HepG2 (cell line): ENCODE measurements around the gene AIMP2. TPM values are rescaled to one million over a fixed set of nuclear protein-coding genes. Genes with fewer than 3 reads are reported as not detected.

Source experiments
- ATAC-seq: fragments of 200-7000 bp; cut with Tn5 transposase; 3 replicates; pipeline ENCODE4 v1.9.1; 2020; ENCODE audit warnings: mild to moderate bottlenecking, moderate library complexity
- Bru-seq: library from RNA; stranded (reverse); fragments of 400-500 nt; gene quantifications from one replicate; lab custom pipeline; 2021; lab: Mats Ljungman, UMichigan
- BruChase-seq, 2 experiments: library from RNA; stranded (reverse); fragments of 400-500 nt; gene quantifications; one replicate each; lab custom pipeline; 2021; lab: Mats Ljungman, UMichigan
- BruUV-seq: library from RNA; stranded (reverse); fragments of 400-500 nt; replicated peaks from 2 replicates; lab custom pipeline; 2021; lab: Mats Ljungman, UMichigan
- CTCF ChIA-PET: fragments of 300-600 bp; formaldehyde crosslinking; extraction: SDS; loops from one replicate; lab custom pipeline; 2021; ENCODE audit warnings: low total read pairs, inconsistent platforms, low intra/inter-chr PET ratio; lab: Yijun Ruan, JAX
- POLR2A ChIA-PET: fragments of 350-600 bp; sonication (Branson Sonifier 250); formaldehyde crosslinking; loops from one replicate; lab custom pipeline; 2020; ENCODE audit warnings: antibody characterized with exemption, inconsistent platforms; lab: Yijun Ruan, JAX
- DNase-seq: peaks from one replicate; pipeline ENCODE4 v3.0.0-alpha.2; 2015; ENCODE audit warnings: low spot score
- FAIRE-seq: peaks from 3 replicates; lab custom pipeline; 2011; peaks lifted over from hg19 to GRCh38; lab: Jason Lieb, UNC
- H2AFZ ChIP-seq: one replicate; pipeline ENCODE4 v1.6.1; 2011; ENCODE audit warnings: low read length, inconsistent platforms
- H3K27ac ChIP-seq: fragments of 300-600 bp; 3 replicates; pipeline ENCODE4 v1.8.0; 2011; ENCODE audit warnings: mixed run types, mild to moderate bottlenecking, mixed read lengths, low read length, inconsistent platforms; ENCODE audit not compliant: insufficient read depth; ENCODE audit errors: extremely low read length
- H3K27me3 ChIP-seq, 2 experiments: fragments of 200-600 bp in 1 of 2; 2 replicates in 1 of 2; 3 replicates in 1 of 2; pipeline versions ENCODE4 v1.6.0 to v1.8.0; 2011; ENCODE audit warnings: low read length in 2 of 2, mild to moderate bottlenecking in 2 of 2, moderate library complexity in 2 of 2, inconsistent platforms in 1 of 2; ENCODE audit not compliant: insufficient read depth in 2 of 2, control insufficient read depth in 1 of 2
- H3K36me3 ChIP-seq, 2 experiments: fragments of 200-600 bp in 1 of 2; replicated peaks in 1 of 2; 2 replicates in 1 of 2; 3 replicates in 1 of 2; pipeline versions ENCODE4 v1.5.1 to v1.8.0; 2011; ENCODE audit warnings: low read length in 2 of 2, inconsistent platforms in 1 of 2; ENCODE audit not compliant: insufficient read depth in 2 of 2, control insufficient read depth in 1 of 2
- H3K4me1 ChIP-seq: 2 replicates; pipeline ENCODE4 v1.5.1; 2012; ENCODE audit warnings: low read length, inconsistent platforms; ENCODE audit not compliant: insufficient read depth
- H3K4me2 ChIP-seq: 2 replicates; pipeline ENCODE4 v1.6.0; 2011; ENCODE audit warnings: low read depth, low read length, inconsistent platforms
- H3K4me3 ChIP-seq, 3 experiments: fragments of 200-600 bp in 1 of 3; sonication (generic), shearing (Covaris generic) in 1 of 3; replicated peaks in 1 of 3; 2 replicates each; pipeline ENCODE4 v1.5.1; 2011 to 2016; ENCODE audit warnings: low read length in 3 of 3, inconsistent platforms in 2 of 3, low read depth in 2 of 3, mild to moderate bottlenecking in 2 of 3, control low read depth in 1 of 3, mixed read lengths in 1 of 3; ENCODE audit not compliant: insufficient read depth in 1 of 3
- H3K79me2 ChIP-seq: one replicate; pipeline ENCODE4 v1.6.1; 2011; ENCODE audit warnings: low read length, inconsistent platforms; ENCODE audit not compliant: insufficient read depth
- H3K9ac ChIP-seq: 2 replicates; pipeline ENCODE4 v1.6.0; 2011; ENCODE audit warnings: mild to moderate bottlenecking, low read depth, low read length, inconsistent platforms; ENCODE audit not compliant: insufficient read depth
- H3K9me3 ChIP-seq: 2 replicates; pipeline ENCODE4 v1.5.1; 2012; ENCODE audit warnings: mild to moderate bottlenecking, low read length
- H4K20me1 ChIP-seq: 2 replicates; pipeline ENCODE4 v1.6.0; 2011; ENCODE audit warnings: inconsistent platforms, mild to moderate bottlenecking, low read length, moderate library complexity; ENCODE audit not compliant: insufficient read depth
- FIP1L1 ChIP-seq: fragments of 200-400 bp; formaldehyde crosslinking; IDR thresholded peaks from 2 replicates; pipeline ENCODE4 v1.6.1; 2018; ENCODE audit warnings: low read depth, mild to moderate bottlenecking, low read length, moderate library complexity, borderline replicate concordance; ENCODE audit not compliant: insufficient read depth
- KAT2B ChIP-seq: fragments of 150-350 bp; IDR thresholded peaks from 2 replicates; pipeline ENCODE4 v1.6.1; 2014; ENCODE audit warnings: low read depth, low read length, borderline replicate concordance
- MTF2 ChIP-seq: sonication (generic); formaldehyde crosslinking; IDR thresholded peaks from 2 replicates; pipeline ENCODE4 v1.5.0; 2020; ENCODE audit warnings: missing genetic modification reagents, borderline replicate concordance
- NFIB ChIP-seq: sonication (generic); formaldehyde crosslinking; IDR thresholded peaks from 2 replicates; pipeline ENCODE4 v1.9.0; 2021; ENCODE audit warnings: missing genetic modification reagents, mild to moderate bottlenecking, borderline replicate concordance
- NPAS2 ChIP-seq: sonication (generic); formaldehyde crosslinking; IDR thresholded peaks from 2 replicates; pipeline ENCODE4 v1.8.0; 2022; ENCODE audit warnings: mild to moderate bottlenecking, missing genetic modification reagents, borderline replicate concordance
- ZNF230 ChIP-seq: sonication (generic); formaldehyde crosslinking; IDR thresholded peaks from 2 replicates; pipeline ENCODE4 v1.4.0; 2020; ENCODE audit warnings: mild to moderate bottlenecking, missing genetic modification reagents
- ZNF232 ChIP-seq: sonication (generic); formaldehyde crosslinking; IDR thresholded peaks from 2 replicates; pipeline ENCODE4 v1.4.0; 2020; ENCODE audit warnings: missing genetic modification reagents, borderline replicate concordance
- ZNF33A ChIP-seq: sonication (generic); formaldehyde crosslinking; IDR thresholded peaks from 2 replicates; pipeline ENCODE4 v1.5.1; 2020; ENCODE audit warnings: missing genetic modification reagents, mild to moderate bottlenecking, moderate library complexity, borderline replicate concordance
- ZNF678 ChIP-seq: sonication (generic); formaldehyde crosslinking; IDR thresholded peaks from 2 replicates; pipeline ENCODE4 v1.4.0; 2020; ENCODE audit warnings: mild to moderate bottlenecking, missing genetic modification reagents
- ZNF687 ChIP-seq: sonication (generic); formaldehyde crosslinking; IDR thresholded peaks from 2 replicates; pipeline ENCODE4 v1.5.1; 2020; ENCODE audit warnings: mild to moderate bottlenecking, missing genetic modification reagents, moderate library complexity
- ZZZ3 ChIP-seq: sonication (generic); formaldehyde crosslinking; IDR thresholded peaks from 2 replicates; pipeline ENCODE4 v1.4.0; 2020; ENCODE audit warnings: missing genetic modification reagents, mild to moderate bottlenecking, borderline replicate concordance
- WGBS: methylation state at CpG from one replicate; pipeline ENCODE4 v1.1.6; 2017; ENCODE audit warnings: low lambda C conversion rate; 5-methylcytosine and 5-hydroxymethylcytosine counted together
- in situ Hi-C: cut with HindIII; loops from 2 replicates; pipeline ENCODE4 v1.10.0; 2017; ENCODE audit warnings: low pct_unique_long_range_greater_than_20kb; ENCODE audit not compliant: extremely low pct_ligation_motif_present
- intact Hi-C: fragments of 100-400 bp; cut with micrococcal nuclease; formaldehyde crosslinking; loops from one replicate; pipeline ENCODE4 v1.10.0; 2022; ENCODE audit not compliant: unreplicated experiment
- long read RNA-seq, 2 experiments: library from RNA in 1 of 2; library from polyadenylated mRNA in 1 of 2; stranded (forward) in 1 of 2; unstranded in 1 of 2; transcript quantifications; one replicate each; pipeline ENCODE4 v2.0.0, GENCODE V29; 2019 to 2022
- polyA minus RNA-seq, 3 experiments: library from RNA; depleted of rRNA, polyadenylated mRNA; stranded (reverse); fragments of >200 nt; gene quantifications; 2 replicates each; pipeline ENCODE4 v1.2.3, GENCODE V29; 2011; ENCODE audit warnings: low replicate concordance in 1 of 3
- polyA plus RNA-seq, 8 experiments: library from polyadenylated mRNA; depleted of rRNA in 3 of 8; stranded (reverse) in 7 of 8; unstranded in 1 of 8; fragments of >200 nt; fragmentation: Illumina TruSeq in 4 of 8; extraction: Trizol in 4 of 8; gene quantifications; 2 replicates each; pipeline versions ENCODE4 v1.2.1 to v1.2.3, GENCODE V29; 2011 to 2016; ENCODE audit warnings: low read depth in 4 of 8, missing spikeins in 1 of 8, mixed read lengths in 1 of 8; ENCODE audit not compliant: insufficient read depth in 1 of 8
- total RNA-seq, 5 experiments: library from RNA; depleted of rRNA; stranded (reverse); fragments of >200 nt; fragmentation: Illumina TruSeq; extraction: Trizol; gene quantifications; 2 replicates each; pipeline ENCODE4 v1.2.3, GENCODE V29; 2016; ENCODE audit warnings: low read depth in 1 of 5

The AIMP2 gene
- 84.9 and 97.2 TPM in 2 replicates for total RNA-seq (2016; rRNA removed; fragmentation: Illumina TruSeq; extraction: Trizol)
- total RNA-seq (2016; cell fraction: cytosol; rRNA removed; fragmentation: Illumina TruSeq; extraction: Trizol; ENCODE audit: low read depth): 24.2 and 29.1 TPM in 2 replicates
- 82.6 and 109 TPM in 2 replicates for total RNA-seq (2016; cell fraction: insoluble cytoplasmic fraction; rRNA removed; fragmentation: Illumina TruSeq; extraction: Trizol)
- total RNA-seq (2016; cell fraction: membrane; rRNA removed; fragmentation: Illumina TruSeq; extraction: Trizol): 30.1 and 33.3 TPM in 2 replicates
- total RNA-seq (2016; cell fraction: nucleus; rRNA removed; fragmentation: Illumina TruSeq; extraction: Trizol): 38.1 and 38.5 TPM in 2 replicates
- 38.2 and 41.0 TPM in 2 replicates for polyA plus RNA-seq (2011; rRNA removed)
- polyA plus RNA-seq (2011; cell fraction: cytosol; rRNA removed): 49.9 and 54.2 TPM in 2 replicates
- polyA plus RNA-seq (2011; cell fraction: nucleus; rRNA removed): 18.4 and 23.0 TPM in 2 replicates
- polyA plus RNA-seq (2012): 27.3 and 34.0 TPM in 2 replicates
- 20.2 and 21.5 TPM in 2 replicates for polyA plus RNA-seq (2016; cell fraction: cytosol; fragmentation: Illumina TruSeq; extraction: Trizol; ENCODE audit: low read depth)
- 98.6 and 104 TPM in 2 replicates for polyA plus RNA-seq (2016; cell fraction: insoluble cytoplasmic fraction; fragmentation: Illumina TruSeq; extraction: Trizol; ENCODE audit: low read depth)
- 25.0 and 28.0 TPM in 2 replicates for polyA plus RNA-seq (2016; cell fraction: membrane; fragmentation: Illumina TruSeq; extraction: Trizol; ENCODE audit: low read depth)
- polyA plus RNA-seq (2016; cell fraction: nucleus; fragmentation: Illumina TruSeq; extraction: Trizol; ENCODE audit: insufficient read depth, low read depth): 53.2 and 62.7 TPM in 2 replicates
- polyA minus RNA-seq (2011; rRNA and poly(A)+ RNA removed; ENCODE audit: low replicate concordance): 73.9 and 128 TPM in 2 replicates
- polyA minus RNA-seq (2011; cell fraction: cytosol; rRNA and poly(A)+ RNA removed): 30.2 and 32.8 TPM in 2 replicates
- polyA minus RNA-seq (2011; cell fraction: nucleus; rRNA and poly(A)+ RNA removed): 25.9 and 34.8 TPM in 2 replicates
- percentile 85 among the genes with signal in this experiment for Bru-seq, nascent RNA
- BruChase-seq, experiment 1, labeled RNA remaining after a 6-hour chase: percentile 79 among the genes with signal in this experiment
- percentile 74 among the genes with signal in this experiment for BruChase-seq, experiment 2, labeled RNA remaining after a 2-hour chase
- long read RNA-seq, experiment 1, transcript AIMP2-202 (3 exons, 860 nt): minor isoform, 5 of 95 reads
- long read RNA-seq, experiment 1, transcript AIMP2-201 (4 exons, 1,225 nt): major isoform, 75 of 95 reads
- long read RNA-seq, experiment 1, partial matches to known transcripts: 6 of 95 reads
- long read RNA-seq, experiment 1, other reads (novel, unspliced or antisense): 9 of 95 reads
- long read RNA-seq, experiment 2, transcript AIMP2-201 (4 exons, 1,225 nt): major isoform, 185 of 237 reads
- long read RNA-seq, experiment 2, transcript AIMP2-202 (3 exons, 860 nt): minor isoform, 7 of 237 reads
- long read RNA-seq, experiment 2, partial matches to known transcripts: 19 of 237 reads
- long read RNA-seq, experiment 2, other reads (novel, unspliced or antisense): 26 of 237 reads

- Histone ChIP-seq H3K36me3 (peaks cover 4% of the 10 kb centered on the region in 2 experiments; a peak in 3 of 5 replicates), H4K20me1 (no peaks in the 10 kb centered on the region), H3K4me1 (peaks cover 41% of the 10 kb centered on the region), H3K9me3 (no peaks in the 10 kb centered on the region), H3K9ac (peak within 1 kb of the TSS; percentile 87), H3K4me3 (peak within 1 kb of the TSS; percentile 73 to 88 (median 75)), H2AFZ (no peak within 1 kb of the TSS), H3K27ac (peak within 1 kb of the TSS; percentile 89), H3K27me3 (no peaks in the 10 kb centered on the region; a peak in 1 of 5 replicates), H3K4me2 (peak within 1 kb of the TSS; percentile 95), H3K79me2 (peaks cover 36% of the 10 kb centered on the region)
- POLR2A ChIA-PET: interaction anchor here (0.6 to 2.8 kb wide), 22 partner anchors 10 to 562 kb away, joined by 3 to 21 read pairs (median 4); no protein-coding TSS in a partner anchor
- CTCF ChIA-PET: no interaction called here
- WGBS: 2% methylated on average over 59 of the region's 84 CpGs
- FAIRE-seq: peak; percentile 92
- in situ Hi-C loops (loop anchor here (10.0 kb wide), 1 partner anchor 316 kb away; no protein-coding TSS in a partner anchor), intact Hi-C loops (no loop called here)
- peak; percentile 94 for ATAC-seq
- BruUV-seq: TSS peak; percentile 91
- DNase-seq: peak; percentile 99
- TF ChIP-seq ZNF678 (peak; percentile 99), ZNF232 (CRISPR knock-in tag) (peak; percentile 97), NPAS2 (no peak), KAT2B (no peak), ZZZ3 (CRISPR knock-in tag) (peak; percentile 24; the same call in 1 of the 2 replicates), ZNF230 (peak; percentile 100), ZNF687 (CRISPR knock-in tag) (peak; percentile 99), MTF2 (peak; percentile 91; the same call in 1 of the 2 replicates), ZNF33A (CRISPR knock-in tag) (no peak), NFIB (CRISPR knock-in tag) (peak; percentile 85; the same call in 1 of the 2 replicates), FIP1L1 (0 out of 2 replicates have a peak, but pooled peaks have one; percentile 3)
Observed at GRCh38 chr7:6008668-6009611, at the start of gene AIMP2, which contains the start of gene PMS2. AIMP2 (plus strand) TSS chr7:6009272; CDS start chr7:6009364, 92 bp downstream. PMS2 (minus strand) TSS chr7:6009049; CDS start chr7:6009019, 30 bp downstream.
